Measurements from ENCODE around the gene GSTT2B.

DNA sequence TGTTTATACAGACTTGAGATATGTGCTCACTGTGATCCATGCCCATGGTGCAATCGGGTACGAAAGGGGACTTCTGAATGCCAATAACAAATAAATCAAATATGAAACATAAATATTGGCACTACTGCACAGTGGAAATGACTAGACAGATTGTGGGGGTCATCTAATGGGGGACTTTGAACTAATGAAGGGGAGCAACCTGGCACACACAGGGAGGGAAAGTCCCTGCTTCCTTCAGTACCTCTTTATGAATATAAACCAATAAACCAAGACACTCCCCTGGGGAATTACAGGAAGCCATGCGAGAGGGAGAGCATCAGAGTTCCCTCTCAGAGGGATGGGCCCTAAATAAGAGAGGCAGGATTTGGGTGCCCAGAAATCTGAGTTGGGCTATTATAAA is 45.7 kb downstream of the GSTT2B start:
- TF ChIP-seq TAF1 (IDR thresholded peaks at IDR 0.05; ENCODE audit: low read depth, low read length) (no peak), POLR2A (IDR thresholded peaks at IDR 0.05; ENCODE audit: low read depth, low read length) (no peak), POU2F2 (IDR thresholded peaks at IDR 0.05; ENCODE audit: low read depth, low read length) (no peak), POLR2AphosphoS5 (IDR thresholded peaks at IDR 0.05; ENCODE audit: low read depth, low read length) (no peak), SPI1 (IDR thresholded peaks at IDR 0.05; ENCODE audit: low read depth, low read length) (no peak)
